ENCODE measurements around the gene DONSON.
A peak's percentile ranks its signal among the peaks of the same experiment; 100 is the strongest.

Gene DONSON

GRCh38 chr21:33562389-33562788, 26.1 kb downstream of the DONSON start:
- DNase-seq (ENCODE audit: low spot score): no peak

- DNase-seq (ENCODE audit: low spot score): no peak
Measured at GRCh38 chr21:33561373-33561772, 27.1 kb downstream of the DONSON start.

- no peak for DNase-seq (ENCODE audit: low spot score)
Measured at GRCh38 chr21:33560965-33561364, 27.5 kb downstream of the DONSON start.

GRCh38 chr21:33559813-33560212, 28.7 kb downstream of the DONSON start:
- no peak for DNase-seq (ENCODE audit: low spot score)

- DNase-seq (ENCODE audit: low spot score): no peak
Measured at GRCh38 chr21:33558777-33559421, 29.6 kb downstream of the DONSON start.

- DNase-seq (ENCODE audit: low spot score): no peak
Measured at GRCh38 chr21:33557447-33557846, 31.0 kb downstream of the DONSON start.

GRCh38 chr21:33554982-33555344, 33.5 kb downstream of the DONSON start:
- no peak for DNase-seq (ENCODE audit: low spot score)

- no peak for DNase-seq (ENCODE audit: low spot score)
Measured at GRCh38 chr21:33554236-33554981, 34.1 kb downstream of the DONSON start.

GRCh38 chr21:33552999-33553598, 35.4 kb downstream of the DONSON start:
- DNase-seq (ENCODE audit: low spot score): no peak

GRCh38 chr21:33552093-33552998, 36.1 kb downstream of the DONSON start:
- no peak for DNase-seq (ENCODE audit: low spot score)

GRCh38 chr21:33551664-33552063, 36.8 kb downstream of the DONSON start:
- DNase-seq (ENCODE audit: low spot score): no peak

- DNase-seq (ENCODE audit: low spot score): no peak
Measured at GRCh38 chr21:33550772-33551660, 37.5 kb downstream of the DONSON start.

GRCh38 chr21:33549848-33550771, 38.4 kb downstream of the DONSON start:
- DNase-seq (ENCODE audit: low spot score): no peak

- DNase-seq (ENCODE audit: low spot score): no peak
Measured at GRCh38 chr21:33546086-33546485, 42.4 kb downstream of the DONSON start.

GRCh38 chr21:33544451-33545195, 43.9 kb downstream of the DONSON start:
- no peak for DNase-seq (ENCODE audit: low spot score)

- peak; percentile 49 for DNase-seq (ENCODE audit: low spot score)
Measured at GRCh38 chr21:33543505-33544129, 44.9 kb downstream of the DONSON start.

GRCh38 chr21:33542640-33543504, 45.6 kb downstream of the DONSON start, which contains the start of gene SON:
Gene SON (plus strand): TSS chr21:33543038. CDS start chr21:33543093, 55 bp downstream.
- peak; percentile 98 for DNase-seq (ENCODE audit: low spot score)
